Endodermal cell (in vitro differentiated cells): Measurements from ENCODE around the gene GNAT1. TPM values are rescaled to one million over a fixed set of nuclear protein-coding genes. Genes with fewer than 3 reads are reported as not detected.

ENCODE experiments used
- DNase-seq: peaks from one replicate; pipeline ENCODE4 v3.0.0-alpha.2; 2017
- H3K27ac ChIP-seq: 2 replicates; pipeline ENCODE4 v1.5.1; 2013; ENCODE audit warnings: mild to moderate bottlenecking, low read depth, low read length, moderate library complexity
- H3K27me3 ChIP-seq: 2 replicates; pipeline ENCODE4 v1.6.1; 2013; ENCODE audit warnings: mild to moderate bottlenecking, low read length, moderate library complexity; ENCODE audit not compliant: insufficient read depth, control insufficient read depth, poor library complexity, severe bottlenecking
- H3K36me3 ChIP-seq: 2 replicates; pipeline ENCODE4 v1.7.0; 2013; ENCODE audit warnings: mild to moderate bottlenecking, low read length, moderate library complexity; ENCODE audit not compliant: control insufficient read depth, insufficient read depth
- H3K4me1 ChIP-seq: one replicate; pipeline ENCODE4 v1.7.0; 2013; ENCODE audit warnings: low read length; ENCODE audit not compliant: control insufficient read depth, insufficient read depth
- H3K4me3 ChIP-seq: 2 replicates; pipeline ENCODE4 v1.5.1; 2013; ENCODE audit warnings: mild to moderate bottlenecking, low read length, moderate library complexity
- H3K9ac ChIP-seq: 2 replicates; pipeline ENCODE4 v1.6.1; 2013; ENCODE audit warnings: mild to moderate bottlenecking, low read length, moderate library complexity; ENCODE audit not compliant: poor library complexity, severe bottlenecking; ENCODE audit errors: extremely low read depth
- H3K9me3 ChIP-seq: 2 replicates; pipeline ENCODE4 v1.6.1; 2013; ENCODE audit warnings: mild to moderate bottlenecking, low read length, moderate library complexity; ENCODE audit not compliant: control insufficient read depth
- H3K27ac Mint-ChIP-seq: 2 replicates; pipeline ENCODE4 v1.8.0; 2020; ENCODE audit warnings: mixed read lengths
- H3K27me3 Mint-ChIP-seq: 2 replicates; pipeline ENCODE4 v1.8.0; 2021; ENCODE audit warnings: mild to moderate bottlenecking, mixed read lengths; ENCODE audit not compliant: insufficient read depth
- H3K36me3 Mint-ChIP-seq: 2 replicates; pipeline ENCODE4 v1.8.0; 2020; ENCODE audit warnings: low read depth, mixed read lengths
- H3K4me1 Mint-ChIP-seq: 2 replicates; pipeline ENCODE4 v1.8.0; 2020; ENCODE audit warnings: mixed read lengths
- H3K4me3 Mint-ChIP-seq: 2 replicates; pipeline ENCODE4 v1.8.0; 2020; ENCODE audit warnings: mild to moderate bottlenecking, moderate library complexity, mixed read lengths
- H3K9me3 Mint-ChIP-seq: 2 replicates; pipeline ENCODE4 v1.8.0; 2020; ENCODE audit warnings: mild to moderate bottlenecking, mixed read lengths
- WGBS, 2 experiments: methylation state at CpG; one replicate each; pipeline versions ENCODE4 v1.1.5 to v1.1.7; 2013; ENCODE audit warnings: missing lambda C conversion rate in 2 of 2, mixed read lengths in 1 of 2; ENCODE audit not compliant: insufficient coverage in 1 of 2, insufficient read length in 1 of 2; 5-methylcytosine and 5-hydroxymethylcytosine counted together
- total RNA-seq, 2 donors: library from RNA; stranded (reverse); fragmentation: NEBNext Ultra II Directional in 1 of 2; extraction: Animal tissue kit (Norgen Biotek cat#: 25700) in 1 of 2; gene quantifications; 2 replicates in 1 of 2; 3 replicates in 1 of 2; pipeline ENCODE4 v1.2.1, GENCODE V29; 2021
- TF ChIP-seq, protein P1 (sequence below): fragments of 200-600 bp; sonication (generic); conservative IDR thresholded peaks from 2 replicates; pipeline ENCODE4 v1.5.0; 2021; ENCODE audit warnings: antibody characterized with exemption, mild to moderate bottlenecking

GNAT1 gene
- total RNA-seq, 2 donors from 2014 or later: 0.42 to 1.2 TPM

DNA sequence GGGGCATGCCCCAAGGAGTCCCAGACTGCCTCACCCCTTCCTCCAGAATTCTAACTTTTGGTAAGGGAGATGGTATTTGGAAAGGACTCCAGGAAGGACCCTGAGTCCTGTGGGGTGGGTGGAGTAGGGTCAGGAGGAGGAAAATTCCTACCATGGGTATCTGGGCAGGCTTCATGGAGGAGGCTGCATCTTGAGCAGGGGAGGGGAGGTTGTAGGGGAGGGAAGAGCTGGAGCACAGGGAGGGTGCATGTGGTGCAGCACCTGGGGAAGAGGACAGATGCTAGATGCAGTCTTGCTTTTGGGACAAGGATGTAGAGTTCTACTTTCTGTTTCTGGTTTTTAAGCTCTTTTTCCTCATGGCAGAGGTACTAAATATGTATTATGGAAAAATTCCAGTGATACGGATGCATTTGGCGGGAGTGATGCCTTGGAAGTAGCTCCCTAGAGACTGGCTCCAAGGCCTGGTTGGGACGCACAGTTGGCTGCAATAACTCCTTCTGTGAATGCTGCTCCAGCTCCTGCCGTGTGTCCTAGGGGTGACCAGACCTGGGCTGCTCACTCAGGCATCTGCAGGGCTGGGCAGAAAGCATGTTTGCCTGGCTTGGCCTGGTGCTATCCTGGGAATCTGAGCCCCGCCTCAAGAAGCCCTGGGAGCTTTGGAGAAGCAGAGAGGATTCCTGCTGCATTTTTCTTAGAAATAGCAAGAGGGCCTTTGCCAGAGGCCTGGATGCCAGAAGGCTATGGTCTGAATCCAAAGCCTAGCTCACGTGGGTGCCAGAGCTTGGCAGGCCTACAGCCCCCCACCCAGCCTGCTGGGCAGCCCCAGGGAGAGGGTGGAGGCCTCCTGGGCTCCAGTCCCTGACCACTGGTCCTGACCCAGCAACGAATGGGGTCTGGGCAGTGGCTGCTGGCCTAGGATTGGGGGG is 26.2 kb upstream of the GNAT1 start:
- Mint-ChIP-seq H3K9me3 (no peaks in the 10 kb centered on the region), H3K4me3 (no peak overlapping the region), H3K27ac (peak overlapping the region; percentile 44), H3K36me3 (peaks cover 6% of the 10 kb centered on the region), H3K27me3 (no peaks in the 10 kb centered on the region), H3K4me1 (peaks cover 58% of the 10 kb centered on the region)
- Histone ChIP-seq H3K27me3 (no peaks in the 10 kb centered on the region), H3K36me3 (no peaks in the 10 kb centered on the region), H3K9me3 (no peaks in the 10 kb centered on the region), H3K4me1 (peaks cover 43% of the 10 kb centered on the region), H3K4me3 (no peak overlapping the region), H3K9ac (no peak overlapping the region), H3K27ac (peak overlapping the region; percentile 87)
- WGBS, 2 experiments: 82 to 87% methylated on average over 5 to 7 of the region's 7 CpGs
- peak; percentile 69 for DNase-seq
- TF ChIP-seq, protein P1, sequence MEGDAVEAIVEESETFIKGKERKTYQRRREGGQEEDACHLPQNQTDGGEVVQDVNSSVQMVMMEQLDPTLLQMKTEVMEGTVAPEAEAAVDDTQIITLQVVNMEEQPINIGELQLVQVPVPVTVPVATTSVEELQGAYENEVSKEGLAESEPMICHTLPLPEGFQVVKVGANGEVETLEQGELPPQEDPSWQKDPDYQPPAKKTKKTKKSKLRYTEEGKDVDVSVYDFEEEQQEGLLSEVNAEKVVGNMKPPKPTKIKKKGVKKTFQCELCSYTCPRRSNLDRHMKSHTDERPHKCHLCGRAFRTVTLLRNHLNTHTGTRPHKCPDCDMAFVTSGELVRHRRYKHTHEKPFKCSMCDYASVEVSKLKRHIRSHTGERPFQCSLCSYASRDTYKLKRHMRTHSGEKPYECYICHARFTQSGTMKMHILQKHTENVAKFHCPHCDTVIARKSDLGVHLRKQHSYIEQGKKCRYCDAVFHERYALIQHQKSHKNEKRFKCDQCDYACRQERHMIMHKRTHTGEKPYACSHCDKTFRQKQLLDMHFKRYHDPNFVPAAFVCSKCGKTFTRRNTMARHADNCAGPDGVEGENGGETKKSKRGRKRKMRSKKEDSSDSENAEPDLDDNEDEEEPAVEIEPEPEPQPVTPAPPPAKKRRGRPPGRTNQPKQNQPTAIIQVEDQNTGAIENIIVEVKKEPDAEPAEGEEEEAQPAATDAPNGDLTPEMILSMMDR: no peak

DNA sequence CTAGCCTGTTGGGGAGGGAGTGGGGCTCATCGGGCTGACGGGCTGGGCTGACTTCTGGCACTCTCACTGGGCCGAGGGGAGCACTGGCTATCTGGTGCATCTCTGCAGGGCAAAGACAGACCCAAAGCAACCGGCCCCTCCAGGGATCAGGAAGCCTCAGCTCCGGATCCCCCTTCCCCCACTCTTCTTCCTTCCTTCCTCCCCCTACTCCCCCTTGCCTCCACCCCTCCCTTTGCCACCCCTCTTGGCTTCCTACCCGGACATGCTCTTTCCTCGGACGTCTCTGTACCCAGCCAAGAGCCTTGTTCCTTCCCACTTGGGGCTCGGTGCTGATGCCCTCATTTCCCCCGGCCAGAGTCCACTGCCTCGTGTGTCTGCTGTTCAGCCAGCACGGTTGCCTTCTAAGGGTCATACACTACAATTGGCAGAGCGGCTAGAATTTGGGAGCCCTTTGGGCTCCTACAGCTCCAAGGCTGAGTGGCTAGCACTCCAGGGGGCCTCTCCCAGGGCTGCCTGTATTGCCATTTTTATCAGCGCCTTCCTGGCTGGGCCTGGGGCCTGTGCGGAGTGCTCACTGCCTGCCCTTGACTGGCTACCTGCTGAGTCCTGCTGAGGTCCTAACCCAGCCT is 25.4 kb upstream of the GNAT1 start:
- H3K9me3 Mint-ChIP-seq: no peaks in the 10 kb centered on the region
- H3K27me3 Mint-ChIP-seq: no peaks in the 10 kb centered on the region
- 74 to 78% methylated on average over 9 to 15 of the region's 15 CpGs for WGBS, 2 experiments
- no peak overlapping the region for H3K4me3 ChIP-seq
- peaks cover 36% of the 10 kb centered on the region for H3K4me1 ChIP-seq
- peak overlapping the region; percentile 72 for H3K27ac Mint-ChIP-seq
- peaks cover 62% of the 10 kb centered on the region for H3K4me1 Mint-ChIP-seq
- peak; percentile 59 for DNase-seq
- H3K9me3 ChIP-seq: no peaks in the 10 kb centered on the region
- H3K4me3 Mint-ChIP-seq: no peak overlapping the region
- TF ChIP-seq, protein P1: no peak
- H3K27ac ChIP-seq: peak overlapping the region; percentile 87
- no peaks in the 10 kb centered on the region for H3K27me3 ChIP-seq
- no peaks in the 10 kb centered on the region for H3K36me3 ChIP-seq
- no peak overlapping the region for H3K9ac ChIP-seq
- peaks cover 6% of the 10 kb centered on the region for H3K36me3 Mint-ChIP-seq

DNA sequence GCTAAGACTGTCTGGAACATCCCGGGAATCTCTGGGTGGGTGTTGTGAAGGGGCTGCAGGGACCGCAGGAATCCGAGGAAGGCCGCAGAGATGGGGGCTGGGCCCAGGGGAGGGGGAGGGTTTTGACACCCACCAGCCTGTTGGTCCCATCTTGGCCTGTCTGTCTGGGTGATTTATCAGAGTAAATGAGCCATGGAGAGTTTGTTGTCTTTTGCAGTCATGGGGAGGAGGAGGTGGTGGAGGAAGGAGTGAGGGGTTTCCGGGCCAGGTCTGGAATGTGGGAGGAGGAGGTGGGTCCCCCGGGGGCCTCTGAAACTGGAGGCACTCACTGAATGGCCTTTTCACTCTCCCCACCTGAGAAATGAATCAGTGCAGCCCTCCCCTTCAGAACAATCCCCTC is 24.8 kb upstream of the GNAT1 start:
- H3K27me3 ChIP-seq: no peaks in the 10 kb centered on the region
- Mint-ChIP-seq H3K4me1 (peaks cover 60% of the 10 kb centered on the region), H3K9me3 (no peaks in the 10 kb centered on the region), H3K4me3 (peak overlapping the region; percentile 29), H3K27me3 (no peaks in the 10 kb centered on the region), H3K27ac (peak overlapping the region; percentile 88), H3K36me3 (peaks cover 4% of the 10 kb centered on the region)
- H3K4me3 ChIP-seq: no peak overlapping the region
- H3K36me3 ChIP-seq: no peaks in the 10 kb centered on the region
- H3K9ac ChIP-seq: no peak overlapping the region
- no peak for DNase-seq
- no peaks in the 10 kb centered on the region for H3K9me3 ChIP-seq
- H3K27ac ChIP-seq: peak overlapping the region; percentile 87
- TF ChIP-seq, protein P1: no peak
- WGBS, 2 experiments: 75 to 80% methylated on average over 3 to 5 of the region's 6 CpGs
- H3K4me1 ChIP-seq: peaks cover 30% of the 10 kb centered on the region
